GM12873 (cell line): ENCODE measurements around the gene MSRB1.

Experiments
- TF ChIP-seq, protein P1 (sequence below): IDR thresholded peaks from 2 replicates; pipeline ENCODE4 v1.5.1; 2012; ENCODE audit warnings: low read depth, mild to moderate bottlenecking, moderate library complexity, low read length, control low read depth; ENCODE audit not compliant: insufficient read depth; ENCODE audit errors: missing control alignments

MSRB1 gene

DNA sequence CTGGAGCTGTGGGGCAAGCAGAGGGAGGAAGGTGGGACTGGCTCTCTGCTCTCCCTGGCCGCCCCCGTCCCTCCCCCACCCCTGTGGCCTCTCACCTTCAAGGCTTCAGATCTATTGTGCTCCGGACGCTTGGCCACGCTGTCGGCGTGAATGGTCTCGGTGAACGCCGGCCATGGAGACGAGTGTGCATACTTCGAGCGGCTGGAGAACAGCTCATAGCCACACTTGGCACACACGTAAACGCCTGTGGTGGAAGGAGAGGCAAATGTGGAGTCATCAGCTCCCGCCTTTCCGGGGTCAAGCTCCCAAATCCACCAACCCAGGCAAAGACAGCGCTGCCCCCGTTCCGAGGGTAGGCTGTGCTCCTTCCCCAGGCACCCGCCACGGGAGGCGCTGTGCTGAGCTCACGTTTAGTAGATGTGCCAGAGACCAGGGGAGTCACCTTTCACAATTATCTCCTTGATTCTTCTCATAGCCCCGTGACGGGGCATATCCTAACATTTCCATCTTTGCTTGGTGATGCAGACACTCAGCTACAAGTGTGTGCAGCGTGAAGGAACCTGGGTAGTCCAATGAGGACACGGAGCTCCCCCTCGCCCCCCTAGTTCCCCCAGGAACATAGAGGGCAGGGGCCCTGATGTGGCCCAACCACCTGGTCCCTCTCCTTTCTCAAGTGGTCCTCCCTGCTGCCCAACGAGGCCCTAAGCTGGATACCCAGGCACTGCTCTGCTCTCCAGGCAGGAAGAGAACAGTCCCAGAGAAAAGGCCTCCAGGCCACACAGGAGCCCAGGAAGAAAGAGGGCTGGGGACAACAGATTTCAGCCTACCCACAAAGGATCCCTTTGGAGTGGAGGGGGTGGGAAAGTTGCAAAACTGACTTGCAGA lies 1.6 kb downstream of the MSRB1 start:
- TF ChIP-seq, protein P1, sequence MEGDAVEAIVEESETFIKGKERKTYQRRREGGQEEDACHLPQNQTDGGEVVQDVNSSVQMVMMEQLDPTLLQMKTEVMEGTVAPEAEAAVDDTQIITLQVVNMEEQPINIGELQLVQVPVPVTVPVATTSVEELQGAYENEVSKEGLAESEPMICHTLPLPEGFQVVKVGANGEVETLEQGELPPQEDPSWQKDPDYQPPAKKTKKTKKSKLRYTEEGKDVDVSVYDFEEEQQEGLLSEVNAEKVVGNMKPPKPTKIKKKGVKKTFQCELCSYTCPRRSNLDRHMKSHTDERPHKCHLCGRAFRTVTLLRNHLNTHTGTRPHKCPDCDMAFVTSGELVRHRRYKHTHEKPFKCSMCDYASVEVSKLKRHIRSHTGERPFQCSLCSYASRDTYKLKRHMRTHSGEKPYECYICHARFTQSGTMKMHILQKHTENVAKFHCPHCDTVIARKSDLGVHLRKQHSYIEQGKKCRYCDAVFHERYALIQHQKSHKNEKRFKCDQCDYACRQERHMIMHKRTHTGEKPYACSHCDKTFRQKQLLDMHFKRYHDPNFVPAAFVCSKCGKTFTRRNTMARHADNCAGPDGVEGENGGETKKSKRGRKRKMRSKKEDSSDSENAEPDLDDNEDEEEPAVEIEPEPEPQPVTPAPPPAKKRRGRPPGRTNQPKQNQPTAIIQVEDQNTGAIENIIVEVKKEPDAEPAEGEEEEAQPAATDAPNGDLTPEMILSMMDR: no peak

DNA sequence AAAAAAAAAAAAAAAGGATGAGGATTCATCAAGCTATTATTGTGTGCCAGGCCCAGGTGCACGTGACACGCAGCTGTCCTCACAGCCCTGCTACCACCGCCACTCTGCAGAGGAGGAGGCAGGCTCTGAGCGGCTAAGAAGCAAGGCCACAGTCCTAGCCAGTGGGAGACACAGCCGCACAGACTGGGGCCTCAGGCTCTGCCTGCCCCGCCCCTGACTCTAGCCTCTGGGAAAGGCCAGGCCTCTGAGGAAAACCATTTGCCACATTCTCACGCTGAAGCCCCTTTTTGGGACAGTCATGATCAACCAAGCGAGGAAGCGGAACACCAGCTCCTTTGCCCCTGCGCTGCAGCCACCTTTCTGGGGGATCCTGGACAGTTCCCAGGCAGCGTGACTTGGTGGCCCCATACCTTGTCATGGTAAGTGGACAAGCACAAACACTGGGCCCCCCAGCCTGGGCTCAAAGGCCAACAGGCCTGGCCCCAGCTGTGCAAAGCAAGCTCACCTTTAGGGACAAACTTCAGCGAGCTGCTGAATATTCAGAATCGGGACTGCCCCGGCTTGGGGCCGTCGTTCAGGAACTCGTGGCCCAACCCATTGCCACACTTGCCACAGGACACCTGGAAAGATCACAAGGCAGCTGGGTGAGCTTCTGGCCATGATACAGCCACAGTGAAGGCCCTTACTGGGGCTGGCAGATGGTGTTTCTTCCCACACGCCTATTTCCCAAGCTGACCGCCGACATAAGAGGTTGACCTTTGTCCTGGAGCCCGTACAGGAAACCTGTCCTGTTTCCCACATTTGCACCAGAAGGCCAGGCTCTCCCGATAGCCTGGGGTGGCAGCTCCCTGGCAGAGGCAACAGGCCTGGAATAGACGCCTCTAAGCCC lies 2.5 kb downstream of the MSRB1 start:
- TF ChIP-seq, protein P1: no peak

DNA sequence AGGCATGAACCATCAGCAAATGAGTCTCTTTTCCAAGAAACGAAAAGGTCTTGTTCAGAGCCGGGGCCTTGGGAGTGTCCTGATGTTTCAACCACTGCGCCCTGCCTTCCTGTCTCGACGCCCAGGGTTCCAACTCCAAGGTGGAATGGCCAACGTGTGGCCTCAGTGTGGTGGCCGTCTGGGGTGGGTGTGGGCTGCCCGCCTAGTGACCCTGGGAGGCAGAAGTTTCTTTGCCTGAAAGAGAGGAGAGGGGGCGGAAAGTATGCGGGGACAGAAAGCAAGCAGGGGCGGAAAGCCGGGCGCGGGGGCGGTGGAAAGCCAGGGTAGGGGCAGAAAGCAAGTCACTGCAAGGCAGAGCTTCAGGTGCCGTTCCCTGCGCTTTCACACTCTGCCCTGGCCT lies 4.1 kb downstream of the MSRB1 start:
- TF ChIP-seq, protein P1: no peak

DNA sequence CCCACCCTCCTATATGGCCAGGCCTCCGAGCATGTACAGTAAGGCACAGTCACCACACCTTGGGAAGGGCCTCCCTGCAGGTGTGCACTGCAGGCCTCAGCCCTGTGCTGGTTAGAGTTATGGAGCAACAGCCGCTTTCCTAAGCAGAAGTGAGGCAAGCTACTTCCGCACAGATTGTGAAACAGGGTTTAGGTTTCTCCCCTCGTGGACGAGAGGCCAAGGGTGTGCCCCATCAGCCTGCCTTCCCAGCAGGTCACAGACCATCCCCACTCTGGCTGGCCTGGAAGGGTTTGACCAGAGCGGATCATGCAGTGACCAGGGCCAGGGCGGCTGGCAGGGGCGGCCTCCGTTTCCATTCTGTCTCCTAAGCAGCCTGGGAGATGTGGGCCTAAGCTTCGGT lies 4.7 kb downstream of the MSRB1 start:
- TF ChIP-seq, protein P1: no peak

DNA sequence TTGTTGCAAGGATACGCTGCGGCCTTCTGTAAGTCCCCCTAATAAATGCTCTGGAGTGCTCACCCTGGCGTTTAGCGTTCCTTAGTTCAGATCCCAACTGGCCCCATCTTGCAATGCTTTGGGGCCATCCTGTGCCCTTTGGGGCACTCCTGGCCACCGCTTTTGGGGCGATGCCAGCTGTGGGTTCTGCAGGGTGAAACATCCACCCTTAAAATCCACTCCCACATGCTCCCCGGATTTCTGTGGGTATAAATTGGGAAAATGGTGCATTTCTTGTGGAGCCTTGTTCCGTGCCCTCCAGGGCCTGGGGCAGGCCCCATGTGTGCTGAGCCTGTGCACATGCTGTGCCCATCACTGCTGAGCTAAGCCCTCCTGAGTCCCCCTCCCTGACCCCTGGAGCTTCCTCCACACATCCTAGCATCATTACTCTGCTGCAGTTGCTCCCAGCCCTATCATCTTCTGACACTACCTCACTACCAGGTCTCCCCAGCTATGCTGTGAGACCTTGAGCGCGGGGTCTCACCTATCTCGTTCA lies 6.0 kb downstream of the MSRB1 start:
- TF ChIP-seq, protein P1: no peak

DNA sequence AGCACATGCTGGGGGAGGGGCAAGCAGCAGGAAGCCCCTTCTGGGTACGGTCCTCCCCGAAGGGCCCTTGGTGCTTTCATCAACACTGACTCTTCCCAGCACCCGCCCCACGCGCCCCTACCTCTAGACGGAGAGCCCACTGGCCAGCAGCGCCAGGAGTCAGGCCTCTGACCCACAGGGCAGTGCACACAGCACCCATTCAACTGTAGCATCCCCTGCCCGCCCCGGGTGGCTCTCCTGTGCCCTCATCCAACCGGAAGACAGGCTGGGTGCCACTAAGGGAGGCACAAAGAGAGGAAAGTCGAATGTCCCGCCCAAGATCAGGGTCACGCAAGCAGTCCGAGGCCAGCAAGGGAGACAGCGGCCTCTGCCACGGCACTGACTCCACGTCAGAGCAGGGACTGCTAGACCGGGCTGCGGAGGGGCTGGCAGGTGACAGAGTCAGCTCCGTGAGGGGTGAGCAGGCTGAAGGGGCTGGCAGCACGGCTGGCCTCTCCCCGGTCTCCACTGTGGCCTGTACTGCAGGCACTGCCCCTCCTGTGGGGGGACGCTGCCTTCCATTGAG lies 9.8 kb downstream of the MSRB1 start:
- TF ChIP-seq, protein P1: no peak
